HG03139 (cell line): ENCODE data around the gene ANKRD16.
"Not testable (repeated sequence)": the region's sequence is repeated elsewhere in the genome, so short reads cannot be mapped to it uniquely, and the experiment has no call there.

Experiments used
- ATAC-seq: cut with Tn5 transposase; IDR thresholded peaks from one replicate; pipeline ENCODE4 v1.9.1; 2021; ENCODE audit not compliant: unreplicated experiment

ANKRD16 gene

GRCh38 chr10:5840314-5841307 lies 49.1 kb downstream of the ANKRD16 start:
- peak; percentile 81 for ATAC-seq

GRCh38 chr10:5836181-5836580 lies 53.5 kb downstream of the ANKRD16 start:
- ATAC-seq = not testable (repeated sequence)

- no peak for ATAC-seq
These were observed 54.1 kb downstream of the ANKRD16 start for GRCh38 chr10:5835446-5836095.

- ATAC-seq = no peak
These were observed 55.9 kb downstream of the ANKRD16 start for GRCh38 chr10:5833814-5834213.

GRCh38 chr10:5832946-5833345 lies 56.7 kb downstream of the ANKRD16 start:
- no peak for ATAC-seq

GRCh38 chr10:5831446-5831782 lies 58.3 kb downstream of the ANKRD16 start:
- no peak for ATAC-seq

GRCh38 chr10:5830629-5831445 lies 58.9 kb downstream of the ANKRD16 start:
- no peak for ATAC-seq

GRCh38 chr10:5829267-5829666 lies 60.4 kb downstream of the ANKRD16 start:
- ATAC-seq = no peak

GRCh38 chr10:5828725-5829124 lies 61.0 kb downstream of the ANKRD16 start:
- ATAC-seq = no peak

- no peak for ATAC-seq
These were observed 61.9 kb downstream of the ANKRD16 start for GRCh38 chr10:5827841-5828240.

GRCh38 chr10:5826511-5826910 lies 63.2 kb downstream of the ANKRD16 start:
- ATAC-seq = not testable (repeated sequence)

GRCh38 chr10:5818894-5819293 lies 70.8 kb downstream of the ANKRD16 start:
- ATAC-seq = no peak

GRCh38 chr10:5818048-5818331 lies 71.7 kb downstream of the ANKRD16 start:
- ATAC-seq = no peak

GRCh38 chr10:5817322-5818047 lies 72.2 kb downstream of the ANKRD16 start:
- no peak for ATAC-seq

GRCh38 chr10:5816170-5816569 lies 73.5 kb downstream of the ANKRD16 start:
- ATAC-seq = no peak

- ATAC-seq = no peak
These were observed 75.3 kb downstream of the ANKRD16 start for GRCh38 chr10:5814110-5815107.

GRCh38 chr10:5813341-5814109 lies 76.2 kb downstream of the ANKRD16 start, which contains the start of gene GDI2:
Gene GDI2 (minus strand): TSS chr10:5813434. CDS start chr10:5813258, 176 bp downstream.
- ATAC-seq = peak; percentile 73

GRCh38 chr10:5813091-5813340 lies 76.7 kb downstream of the ANKRD16 start:
- ATAC-seq = peak; percentile 26
